HCT116 (cell line): ENCODE data around the gene RFX1.

Experiments used
- ELF1 ChIP-seq: IDR thresholded peaks from 2 replicates; pipeline ENCODE4 v1.6.1; 2012; ENCODE audit warnings: low read depth, borderline replicate concordance
- EZH2 ChIP-seq: fragments of 200-600 bp; sonication (generic); IDR thresholded peaks from 2 replicates; pipeline ENCODE4 v1.6.1; 2017; ENCODE audit warnings: antibody characterized with exemption, mixed run types
- POLR2A ChIP-seq: IDR thresholded peaks from 2 replicates; pipeline ENCODE4 v1.7.0; 2011; ENCODE audit warnings: borderline replicate concordance; ENCODE audit not compliant: insufficient read depth, insufficient read length; ENCODE audit errors: extremely low read depth
- POLR2AphosphoS5 ChIP-seq: IDR thresholded peaks from 2 replicates; pipeline ENCODE4 v1.6.1; 2011; ENCODE audit warnings: mild to moderate bottlenecking, low read depth, low read length, moderate library complexity
- TCF7L2 ChIP-seq: IDR thresholded peaks from 2 replicates; pipeline ENCODE4 v1.7.0; 2011; ENCODE audit warnings: borderline replicate concordance, inconsistent platforms; ENCODE audit not compliant: insufficient read depth, insufficient read length; ENCODE audit errors: extremely low read depth
- ZFX ChIP-seq: fragments of 450-650 bp; IDR thresholded peaks from 2 replicates; pipeline ENCODE4 v1.6.1; 2017
- TF ChIP-seq, protein P1 (sequence below), 3 experiments: fragments of 200-600 bp in 1 of 3; sonication (generic) in 1 of 3; IDR thresholded peaks in 2 of 3; conservative IDR thresholded peaks in 1 of 3; 2 replicates each; pipeline ENCODE4 v1.5.1; 2012 to 2017; ENCODE audit warnings: low read depth in 2 of 3, low read length in 2 of 3, antibody characterized with exemption in 1 of 3, borderline replicate concordance in 1 of 3, control low read depth in 1 of 3, mild to moderate bottlenecking in 1 of 3, mixed read lengths in 1 of 3, mixed run types in 1 of 3, moderate library complexity in 1 of 3; ENCODE audit not compliant: insufficient read depth in 1 of 3
- TF ChIP-seq, protein P2 (sequence below): IDR thresholded peaks from 2 replicates; pipeline ENCODE4 v1.6.1; 2011; ENCODE audit warnings: mild to moderate bottlenecking, low read length, moderate library complexity; ENCODE audit not compliant: insufficient replicate concordance; ENCODE audit errors: extremely low read depth

GRCh38 chr19:13929956-13930355 is 76.2 kb downstream of the RFX1 start:
- no peak for TF ChIP-seq TCF7L2
- TF ChIP-seq, protein P1, sequence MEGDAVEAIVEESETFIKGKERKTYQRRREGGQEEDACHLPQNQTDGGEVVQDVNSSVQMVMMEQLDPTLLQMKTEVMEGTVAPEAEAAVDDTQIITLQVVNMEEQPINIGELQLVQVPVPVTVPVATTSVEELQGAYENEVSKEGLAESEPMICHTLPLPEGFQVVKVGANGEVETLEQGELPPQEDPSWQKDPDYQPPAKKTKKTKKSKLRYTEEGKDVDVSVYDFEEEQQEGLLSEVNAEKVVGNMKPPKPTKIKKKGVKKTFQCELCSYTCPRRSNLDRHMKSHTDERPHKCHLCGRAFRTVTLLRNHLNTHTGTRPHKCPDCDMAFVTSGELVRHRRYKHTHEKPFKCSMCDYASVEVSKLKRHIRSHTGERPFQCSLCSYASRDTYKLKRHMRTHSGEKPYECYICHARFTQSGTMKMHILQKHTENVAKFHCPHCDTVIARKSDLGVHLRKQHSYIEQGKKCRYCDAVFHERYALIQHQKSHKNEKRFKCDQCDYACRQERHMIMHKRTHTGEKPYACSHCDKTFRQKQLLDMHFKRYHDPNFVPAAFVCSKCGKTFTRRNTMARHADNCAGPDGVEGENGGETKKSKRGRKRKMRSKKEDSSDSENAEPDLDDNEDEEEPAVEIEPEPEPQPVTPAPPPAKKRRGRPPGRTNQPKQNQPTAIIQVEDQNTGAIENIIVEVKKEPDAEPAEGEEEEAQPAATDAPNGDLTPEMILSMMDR (IDR thresholded peaks at IDR 0.05 in 2 of 3, conservative IDR thresholded peaks at IDR 0.05 in 1 of 3; ENCODE audit: borderline replicate concordance in 1 of 3, insufficient read depth in 1 of 3, low read depth in 2 of 3, low read length in 2 of 3) = no peak
- TF ChIP-seq, protein P2, sequence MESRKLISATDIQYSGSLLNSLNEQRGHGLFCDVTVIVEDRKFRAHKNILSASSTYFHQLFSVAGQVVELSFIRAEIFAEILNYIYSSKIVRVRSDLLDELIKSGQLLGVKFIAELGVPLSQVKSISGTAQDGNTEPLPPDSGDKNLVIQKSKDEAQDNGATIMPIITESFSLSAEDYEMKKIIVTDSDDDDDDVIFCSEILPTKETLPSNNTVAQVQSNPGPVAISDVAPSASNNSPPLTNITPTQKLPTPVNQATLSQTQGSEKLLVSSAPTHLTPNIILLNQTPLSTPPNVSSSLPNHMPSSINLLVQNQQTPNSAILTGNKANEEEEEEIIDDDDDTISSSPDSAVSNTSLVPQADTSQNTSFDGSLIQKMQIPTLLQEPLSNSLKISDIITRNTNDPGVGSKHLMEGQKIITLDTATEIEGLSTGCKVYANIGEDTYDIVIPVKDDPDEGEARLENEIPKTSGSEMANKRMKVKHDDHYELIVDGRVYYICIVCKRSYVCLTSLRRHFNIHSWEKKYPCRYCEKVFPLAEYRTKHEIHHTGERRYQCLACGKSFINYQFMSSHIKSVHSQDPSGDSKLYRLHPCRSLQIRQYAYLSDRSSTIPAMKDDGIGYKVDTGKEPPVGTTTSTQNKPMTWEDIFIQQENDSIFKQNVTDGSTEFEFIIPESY = no peak
- no peak for TF ChIP-seq ELF1
- TF ChIP-seq POLR2A = no peak
- TF ChIP-seq POLR2AphosphoS5 = no peak
- no peak for TF ChIP-seq EZH2
- no peak for TF ChIP-seq ZFX
